DOHH2 (cell line): Measurements from ENCODE around the gene HACD4.

Experiments used
- H3F3A ChIP-seq: fragments of 200-600 bp; sonication (generic), shearing (Covaris generic); 2 replicates; pipeline ENCODE4 v1.6.0; 2016; ENCODE audit warnings: antibody characterized with exemption, mild to moderate bottlenecking; ENCODE audit not compliant: control insufficient read depth, insufficient read depth
- H3K27ac ChIP-seq: fragments of 200-600 bp; sonication (generic); 2 replicates; pipeline ENCODE4 v1.5.1; 2014; ENCODE audit warnings: low read depth, mild to moderate bottlenecking, low read length, moderate library complexity
- H3K27me3 ChIP-seq: fragments of 200-600 bp; sonication (generic); 2 replicates; pipeline ENCODE4 v1.6.1; 2014; ENCODE audit warnings: mild to moderate bottlenecking, low read length, mixed read lengths; ENCODE audit not compliant: control insufficient read depth
- H3K36me3 ChIP-seq: fragments of 200-600 bp; sonication (generic); 2 replicates; pipeline ENCODE4 v1.6.1; 2014; ENCODE audit warnings: mild to moderate bottlenecking, low read length, moderate library complexity, mixed read lengths; ENCODE audit not compliant: control insufficient read depth
- H3K4me1 ChIP-seq: fragments of 200-600 bp; sonication (generic); 2 replicates; pipeline ENCODE4 v1.6.1; 2014; ENCODE audit warnings: mild to moderate bottlenecking, low read length, mixed read lengths; ENCODE audit not compliant: control insufficient read depth
- H3K4me2 ChIP-seq: fragments of 200-600 bp; sonication (generic); 2 replicates; pipeline ENCODE4 v1.6.0; 2014; ENCODE audit warnings: mild to moderate bottlenecking, low read length, moderate library complexity
- H3K4me3 ChIP-seq: fragments of 200-600 bp; sonication (generic); 2 replicates; pipeline ENCODE4 v1.5.1; 2014; ENCODE audit warnings: mild to moderate bottlenecking, low read length, mixed read lengths
- H3K79me2 ChIP-seq: fragments of 200-600 bp; sonication (generic); 2 replicates; pipeline ENCODE4 v1.6.1; 2014; ENCODE audit warnings: mild to moderate bottlenecking, low read length, mixed read lengths; ENCODE audit not compliant: control insufficient read depth
- H3K9me2 ChIP-seq: fragments of 200-600 bp; sonication (generic); replicated peaks from 2 replicates; pipeline ENCODE4 v1.6.1; 2014; ENCODE audit warnings: mild to moderate bottlenecking, low read length, mixed read lengths; ENCODE audit not compliant: control insufficient read depth
- H3K9me3 ChIP-seq: fragments of 200-600 bp; sonication (generic); 2 replicates; pipeline ENCODE4 v1.6.1; 2014; ENCODE audit warnings: antibody characterized with exemption, low read length, mixed read lengths; ENCODE audit not compliant: control insufficient read depth, insufficient read depth
- H4K20me1 ChIP-seq: fragments of 200-600 bp; sonication (generic); 2 replicates; pipeline ENCODE4 v1.6.0; 2014; ENCODE audit warnings: low read depth, mild to moderate bottlenecking, antibody characterized with exemption, low read length, moderate library complexity; ENCODE audit not compliant: control insufficient read depth, insufficient read depth
- EZH2phosphoT487 ChIP-seq: fragments of 200-600 bp; sonication (generic); IDR thresholded peaks from 2 replicates; pipeline ENCODE4 v1.6.1; 2017; ENCODE audit warnings: borderline replicate concordance, mild to moderate bottlenecking, antibody characterized with exemption, low read length, moderate library complexity, mixed read lengths
- TF ChIP-seq, protein P1 (sequence below): fragments of 200-600 bp; sonication (generic); IDR thresholded peaks from one replicate; pipeline ENCODE4 v1.5.1; 2014; ENCODE audit warnings: antibody characterized with exemption, mild to moderate bottlenecking, low read depth, low read length; ENCODE audit not compliant: poor library complexity, severe bottlenecking

Gene HACD4

DNA sequence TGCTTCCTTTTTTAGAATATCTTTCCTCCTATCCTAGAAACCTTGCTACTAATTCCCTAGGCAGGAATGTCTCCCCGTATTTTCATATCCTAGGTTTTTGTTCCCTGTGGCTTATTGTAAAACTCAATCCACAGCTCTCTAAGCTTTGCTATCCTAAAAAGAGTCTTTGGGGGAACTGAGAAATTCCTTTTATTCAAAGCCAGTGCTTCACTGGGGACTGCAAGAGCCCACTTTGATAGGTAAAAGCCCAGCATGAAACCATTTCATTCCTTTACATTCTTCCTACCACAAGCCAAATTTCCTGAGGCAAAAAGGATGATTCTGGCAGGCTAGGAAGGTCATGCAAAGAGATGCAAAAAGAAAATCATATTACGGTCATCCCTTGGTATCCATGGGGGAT is 5.8 kb upstream of the HACD4 start:
- H3K36me3 ChIP-seq = no peaks in the 10 kb centered on the region
- H3K79me2 ChIP-seq = no peaks in the 10 kb centered on the region
- no peaks in the 10 kb centered on the region for H3K9me3 ChIP-seq
- H3K4me1 ChIP-seq = peaks cover 5% of the 10 kb centered on the region
- H4K20me1 ChIP-seq = no peaks in the 10 kb centered on the region
- no peak overlapping the region for H3K4me2 ChIP-seq
- no peak overlapping the region for H3K27ac ChIP-seq
- no peaks in the 10 kb centered on the region for H3F3A ChIP-seq
- H3K4me3 ChIP-seq = no peak overlapping the region
- no peak for TF ChIP-seq EZH2phosphoT487
- TF ChIP-seq, protein P1, sequence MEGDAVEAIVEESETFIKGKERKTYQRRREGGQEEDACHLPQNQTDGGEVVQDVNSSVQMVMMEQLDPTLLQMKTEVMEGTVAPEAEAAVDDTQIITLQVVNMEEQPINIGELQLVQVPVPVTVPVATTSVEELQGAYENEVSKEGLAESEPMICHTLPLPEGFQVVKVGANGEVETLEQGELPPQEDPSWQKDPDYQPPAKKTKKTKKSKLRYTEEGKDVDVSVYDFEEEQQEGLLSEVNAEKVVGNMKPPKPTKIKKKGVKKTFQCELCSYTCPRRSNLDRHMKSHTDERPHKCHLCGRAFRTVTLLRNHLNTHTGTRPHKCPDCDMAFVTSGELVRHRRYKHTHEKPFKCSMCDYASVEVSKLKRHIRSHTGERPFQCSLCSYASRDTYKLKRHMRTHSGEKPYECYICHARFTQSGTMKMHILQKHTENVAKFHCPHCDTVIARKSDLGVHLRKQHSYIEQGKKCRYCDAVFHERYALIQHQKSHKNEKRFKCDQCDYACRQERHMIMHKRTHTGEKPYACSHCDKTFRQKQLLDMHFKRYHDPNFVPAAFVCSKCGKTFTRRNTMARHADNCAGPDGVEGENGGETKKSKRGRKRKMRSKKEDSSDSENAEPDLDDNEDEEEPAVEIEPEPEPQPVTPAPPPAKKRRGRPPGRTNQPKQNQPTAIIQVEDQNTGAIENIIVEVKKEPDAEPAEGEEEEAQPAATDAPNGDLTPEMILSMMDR = no peak
- no peaks in the 10 kb centered on the region for H3K27me3 ChIP-seq
- no peaks in the 10 kb centered on the region for H3K9me2 ChIP-seq

DNA sequence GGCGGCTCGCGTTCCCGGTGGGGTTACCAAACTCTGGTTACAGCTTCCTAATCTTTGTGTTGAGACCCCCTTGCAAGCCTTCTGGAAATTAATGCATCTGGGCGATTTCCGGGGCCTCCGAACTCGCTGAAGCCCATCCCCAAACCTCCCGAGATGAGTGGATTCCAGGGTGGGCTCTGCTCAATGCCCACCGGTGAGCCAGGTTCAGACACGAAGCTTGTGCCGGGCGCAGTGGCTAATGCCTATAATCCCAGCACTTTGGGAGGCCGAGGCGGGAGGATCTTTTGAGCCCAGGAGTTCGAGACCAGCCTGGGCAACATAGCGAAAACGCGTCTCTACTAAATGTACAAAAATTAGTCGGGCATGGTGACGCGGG is 356 bp upstream of the HACD4 start:
- H3K27ac ChIP-seq = no peak overlapping the region
- H3K36me3 ChIP-seq = no peaks in the 10 kb centered on the region
- H3K9me2 ChIP-seq = no peaks in the 10 kb centered on the region
- H3K79me2 ChIP-seq = no peaks in the 10 kb centered on the region
- H3K4me1 ChIP-seq = peaks cover 23% of the 10 kb centered on the region
- peak overlapping the region; percentile 66 for H3K4me3 ChIP-seq
- no peaks in the 10 kb centered on the region for H3K27me3 ChIP-seq
- H3K4me2 ChIP-seq = peak overlapping the region; percentile 66
- H4K20me1 ChIP-seq = no peaks in the 10 kb centered on the region
- H3K9me3 ChIP-seq = no peaks in the 10 kb centered on the region
- TF ChIP-seq, protein P1 = no peak
- no peak for TF ChIP-seq EZH2phosphoT487
- no peaks in the 10 kb centered on the region for H3F3A ChIP-seq

DNA sequence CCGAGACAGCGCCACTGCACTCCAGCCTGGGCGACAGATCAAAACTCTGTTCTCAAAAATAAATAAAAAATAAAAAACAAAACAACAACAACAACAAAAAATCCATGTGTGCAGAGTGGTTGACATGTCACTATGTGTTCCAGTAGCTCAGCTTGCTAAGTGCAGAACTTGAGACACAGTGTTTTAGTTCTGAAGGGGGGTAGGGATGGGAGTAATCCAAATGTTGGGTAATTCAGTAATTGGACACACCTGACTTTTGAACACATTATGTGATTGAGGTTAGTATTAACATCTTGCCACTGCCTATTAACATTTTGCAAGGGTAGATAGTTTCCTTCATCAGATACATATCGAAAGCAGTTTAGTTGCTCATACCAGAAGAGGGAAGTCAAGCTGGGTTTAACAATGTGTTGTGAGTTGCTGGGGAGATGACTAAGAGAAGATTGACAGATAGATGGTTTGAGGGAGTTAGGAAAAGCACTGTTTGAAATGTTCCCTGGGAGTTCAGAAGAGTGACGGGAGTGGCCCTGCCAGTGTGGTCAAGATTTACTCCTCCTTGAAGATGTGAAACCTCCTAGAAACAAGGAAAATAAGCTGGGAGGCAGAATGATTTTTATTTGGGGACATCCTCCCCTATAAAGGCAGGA is 928 bp downstream of the HACD4 start:
- Histone ChIP-seq H3K4me3 (peak overlapping the region; percentile 66), H3K4me2 (peak overlapping the region; percentile 66)

More for the DNA sequence above, 928 bp downstream of the HACD4 start:
- H3K9me3 ChIP-seq = no peaks in the 10 kb centered on the region
- no peaks in the 10 kb centered on the region for H3K27me3 ChIP-seq
- no peaks in the 10 kb centered on the region for H3K79me2 ChIP-seq
- TF ChIP-seq, protein P1 = no peak
- TF ChIP-seq EZH2phosphoT487 = no peak
- H4K20me1 ChIP-seq = no peaks in the 10 kb centered on the region
- H3F3A ChIP-seq = no peaks in the 10 kb centered on the region
- no peak overlapping the region for H3K27ac ChIP-seq
- H3K9me2 ChIP-seq = no peaks in the 10 kb centered on the region
- H3K4me1 ChIP-seq = peaks cover 23% of the 10 kb centered on the region
- H3K36me3 ChIP-seq = no peaks in the 10 kb centered on the region
